ENCODE measurements around the gene LYSET.

GRCh38 chr14:93231129-93231979 lies 46.2 kb downstream of the LYSET start:
- no peak for TF ChIP-seq CTCF (IDR thresholded peaks at IDR 0.05; ENCODE audit: low read length)
- no peak for TF ChIP-seq EZH2 (IDR thresholded peaks at IDR 0.05; ENCODE audit: borderline replicate concordance, low read length)
